Measurements from ENCODE around the gene ZNG1A. TPM values are rescaled to one million over a fixed set of nuclear protein-coding genes. Genes with fewer than 3 reads are reported as not detected.

The ZNG1A gene
- total RNA-seq, 1 donor from 2014 or later: 29.3 TPM

Other genes with a start within 250 kb of the ZNG1A start
- 5.7 TPM for gene WASHC1, start 149.6 kb downstream of the ZNG1A start, total RNA-seq
- gene FOXD4, start 60.6 kb downstream of the ZNG1A start, total RNA-seq: 1.2 TPM
- gene DOCK8, start 35.8 kb upstream of the ZNG1A start, total RNA-seq: 2.4 TPM